ENCODE data around the gene CRB1. TPM values are rescaled to one million over a fixed set of nuclear protein-coding genes. Genes with fewer than 3 reads are reported as not detected.

Gene CRB1
- total RNA-seq, 1 experiment from 2014 or later: not detected

DNA sequence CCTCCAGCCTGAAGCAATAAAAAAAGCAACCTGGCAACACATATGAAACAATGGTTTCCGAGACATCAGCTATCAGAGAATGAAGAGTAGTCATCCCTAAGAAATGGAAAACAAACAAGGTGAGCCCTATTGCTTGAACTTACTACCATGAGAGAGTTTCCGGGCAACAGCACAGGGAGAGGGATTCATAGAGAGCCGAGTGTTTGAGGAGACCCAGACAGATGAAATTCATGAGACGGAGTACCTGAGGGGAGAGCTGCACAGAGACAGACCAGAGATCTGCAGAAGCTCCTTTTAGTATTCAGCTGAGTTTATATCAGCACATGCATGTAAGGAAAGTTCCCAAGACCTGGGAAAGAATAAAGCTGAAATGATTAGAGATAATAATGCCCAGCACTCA lies 19.8 kb downstream of the CRB1 start:
- H3K9ac ChIP-seq (ENCODE audit: extremely low read depth, insufficient read length, low read length): no peak overlapping the region
- no peak overlapping the region for H2BK5ac ChIP-seq (ENCODE audit: insufficient read length, low read length)
- H2BK20ac ChIP-seq (ENCODE audit: low read depth, low read length, poor library complexity, severe bottlenecking): no peak overlapping the region
- H3K4ac ChIP-seq (ENCODE audit: low read depth, low read length): no peak overlapping the region
- no peaks in the 10 kb centered on the region for H3K23me2 ChIP-seq (ENCODE audit: insufficient read length, low read depth, low read length, poor library complexity, severe bottlenecking)
- H4K20me1 ChIP-seq (ENCODE audit: control insufficient read depth, insufficient read depth, insufficient read length): no peaks in the 10 kb centered on the region
- Mint-ChIP-seq H3K4me1 (peaks cover 5 to 8% of the 10 kb centered on the region in 2 experiments), H3K27me3 (ENCODE audit: low read depth) (0 out of 2 replicates have a peak, but pooled peaks cover 4% of the 10 kb centered on the region), H3K4me3 (no peak overlapping the region), H3K36me3 (ENCODE audit: insufficient read depth in 1 of 3, low read depth in 3 of 3) (no peaks in the 10 kb centered on the region), H3K27ac (no peak overlapping the region; a peak in 1 of 7 replicates), H3K9me3 (0 out of 5 replicates have a peak, but pooled peaks cover 0 to 1% of the 10 kb centered on the region in 2 experiments)
- no peak overlapping the region for H4K8ac ChIP-seq (replicated peaks; ENCODE audit: insufficient read length, low read depth, low read length)
- H2BK12ac ChIP-seq (ENCODE audit: insufficient read length, low read depth, low read length): no peak overlapping the region
- H3K56ac ChIP-seq (ENCODE audit: insufficient read length, low read depth, low read length): no peak overlapping the region
- H2AFZ ChIP-seq (ENCODE audit: low read length): no peak overlapping the region
- no peak overlapping the region for H3K4me2 ChIP-seq (ENCODE audit: insufficient read depth, insufficient read length, low read length)
- WGBS (ENCODE audit: extremely low coverage, insufficient read length, low lambda C conversion rate): no CpG with 5 or more reads among the region's 4 CpGs
- no peak overlapping the region for H2AK5ac ChIP-seq (ENCODE audit: insufficient read length, low read length)
- DNase-seq: no peak
- TF ChIP-seq, protein P1, sequence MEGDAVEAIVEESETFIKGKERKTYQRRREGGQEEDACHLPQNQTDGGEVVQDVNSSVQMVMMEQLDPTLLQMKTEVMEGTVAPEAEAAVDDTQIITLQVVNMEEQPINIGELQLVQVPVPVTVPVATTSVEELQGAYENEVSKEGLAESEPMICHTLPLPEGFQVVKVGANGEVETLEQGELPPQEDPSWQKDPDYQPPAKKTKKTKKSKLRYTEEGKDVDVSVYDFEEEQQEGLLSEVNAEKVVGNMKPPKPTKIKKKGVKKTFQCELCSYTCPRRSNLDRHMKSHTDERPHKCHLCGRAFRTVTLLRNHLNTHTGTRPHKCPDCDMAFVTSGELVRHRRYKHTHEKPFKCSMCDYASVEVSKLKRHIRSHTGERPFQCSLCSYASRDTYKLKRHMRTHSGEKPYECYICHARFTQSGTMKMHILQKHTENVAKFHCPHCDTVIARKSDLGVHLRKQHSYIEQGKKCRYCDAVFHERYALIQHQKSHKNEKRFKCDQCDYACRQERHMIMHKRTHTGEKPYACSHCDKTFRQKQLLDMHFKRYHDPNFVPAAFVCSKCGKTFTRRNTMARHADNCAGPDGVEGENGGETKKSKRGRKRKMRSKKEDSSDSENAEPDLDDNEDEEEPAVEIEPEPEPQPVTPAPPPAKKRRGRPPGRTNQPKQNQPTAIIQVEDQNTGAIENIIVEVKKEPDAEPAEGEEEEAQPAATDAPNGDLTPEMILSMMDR (conservative IDR thresholded peaks at IDR 0.05): no peak
- no peak overlapping the region for H3K14ac ChIP-seq (ENCODE audit: insufficient read depth, low read length)
- H3K23ac ChIP-seq (ENCODE audit: insufficient read length, low read depth, low read length): no peak overlapping the region
- no peaks in the 10 kb centered on the region for H3K9me3 ChIP-seq (ENCODE audit: control insufficient read depth, low read depth, low read length)
- H3K18ac ChIP-seq (ENCODE audit: insufficient read length, low read depth, low read length): no peak overlapping the region
- no peaks in the 10 kb centered on the region; the same call in 1 of the 2 replicates for H3K4me1 ChIP-seq (ENCODE audit: insufficient read depth, low read length)
- H4K91ac ChIP-seq (ENCODE audit: insufficient read length, low read depth, low read length): no peak overlapping the region
- no peaks in the 10 kb centered on the region for H3K79me2 ChIP-seq (ENCODE audit: insufficient read depth, low read length)
- no peaks in the 10 kb centered on the region for H3K79me1 ChIP-seq (ENCODE audit: insufficient read depth, low read depth, low read length, poor library complexity, severe bottlenecking)
- H2BK15ac ChIP-seq (ENCODE audit: low read depth, low read length): no peak overlapping the region
- H3K27me3 ChIP-seq (ENCODE audit: insufficient read depth, low read length): no peaks in the 10 kb centered on the region
- no peak overlapping the region for H3K27ac ChIP-seq (ENCODE audit: insufficient read length, low read depth, low read length)
- H3T11ph ChIP-seq (ENCODE audit: low read length): no peak overlapping the region
- H4K5ac ChIP-seq (ENCODE audit: insufficient read length, low read depth, low read length): no peak overlapping the region
- H2BK120ac ChIP-seq (ENCODE audit: low read depth, low read length, poor library complexity, severe bottlenecking): no peak overlapping the region
